ENCODE results near the gene RRP15. TPM values are rescaled to one million over a fixed set of nuclear protein-coding genes. Genes with fewer than 3 reads are reported as not detected.

The RRP15 gene
- total and polyA plus RNA-seq, 2 experiments from 2014 or later, result 19.8 to 86.5 TPM

- DNase-seq (ENCODE audit: low spot score) (peak; percentile 27), ATAC-seq (peak; percentile 72)
- H3K27ac Mint-ChIP-seq, result peak overlapping the region; percentile 96
- H3K4me2 ChIP-seq, result peak overlapping the region; percentile 84
- H2AFZ ChIP-seq, result peak overlapping the region; percentile 100
- H3K27ac ChIP-seq (ENCODE audit: low read depth), result peak overlapping the region; percentile 97
- peaks cover 12% of the 10 kb centered on the region for H3K36me3 Mint-ChIP-seq (ENCODE audit: low read depth)
- peaks cover 10% of the 10 kb centered on the region for H3K4me1 Mint-ChIP-seq
- no peaks in the 10 kb centered on the region for H3F3A ChIP-seq (replicated peaks; ENCODE audit: low read depth)
- peak overlapping the region; percentile 80 for H3K4me3 ChIP-seq
- no peaks in the 10 kb centered on the region for H3K27me3 ChIP-seq (ENCODE audit: insufficient read depth)
- H3K79me2 ChIP-seq (replicated peaks; ENCODE audit: insufficient read depth), result peaks cover 44% of the 10 kb centered on the region
- H4K20me1 ChIP-seq (replicated peaks; ENCODE audit: insufficient read depth), result peaks cover 7% of the 10 kb centered on the region; the same call in 1 of the 2 replicates
- H3K4me1 ChIP-seq (ENCODE audit: insufficient read depth), result peaks cover 9% of the 10 kb centered on the region
- peaks cover 16% of the 10 kb centered on the region for H3K9me3 Mint-ChIP-seq
- TF ChIP-seq, protein P1, sequence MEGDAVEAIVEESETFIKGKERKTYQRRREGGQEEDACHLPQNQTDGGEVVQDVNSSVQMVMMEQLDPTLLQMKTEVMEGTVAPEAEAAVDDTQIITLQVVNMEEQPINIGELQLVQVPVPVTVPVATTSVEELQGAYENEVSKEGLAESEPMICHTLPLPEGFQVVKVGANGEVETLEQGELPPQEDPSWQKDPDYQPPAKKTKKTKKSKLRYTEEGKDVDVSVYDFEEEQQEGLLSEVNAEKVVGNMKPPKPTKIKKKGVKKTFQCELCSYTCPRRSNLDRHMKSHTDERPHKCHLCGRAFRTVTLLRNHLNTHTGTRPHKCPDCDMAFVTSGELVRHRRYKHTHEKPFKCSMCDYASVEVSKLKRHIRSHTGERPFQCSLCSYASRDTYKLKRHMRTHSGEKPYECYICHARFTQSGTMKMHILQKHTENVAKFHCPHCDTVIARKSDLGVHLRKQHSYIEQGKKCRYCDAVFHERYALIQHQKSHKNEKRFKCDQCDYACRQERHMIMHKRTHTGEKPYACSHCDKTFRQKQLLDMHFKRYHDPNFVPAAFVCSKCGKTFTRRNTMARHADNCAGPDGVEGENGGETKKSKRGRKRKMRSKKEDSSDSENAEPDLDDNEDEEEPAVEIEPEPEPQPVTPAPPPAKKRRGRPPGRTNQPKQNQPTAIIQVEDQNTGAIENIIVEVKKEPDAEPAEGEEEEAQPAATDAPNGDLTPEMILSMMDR (conservative IDR thresholded peaks at IDR 0.05; ENCODE audit: low read depth in 2 of 2), result no peak
- TF ChIP-seq ZNF462 (CRISPR knock-in tag; IDR thresholded peaks at IDR 0.05) (no peak), CREB1 (CRISPR knock-in tag; IDR thresholded peaks at IDR 0.05; ENCODE audit: low read depth) (no peak), ZNF114 (CRISPR knock-in tag; IDR thresholded peaks at IDR 0.05) (no peak), EZH2phosphoT487 (IDR thresholded peaks at IDR 0.05; ENCODE audit: unreplicated experiment) (no peak), ZNF331 (CRISPR knock-in tag; IDR thresholded peaks at IDR 0.05; ENCODE audit: low read depth) (no peak), POLR2AphosphoS5 (IDR thresholded peaks at IDR 0.05; ENCODE audit: low read depth) (no peak)
- H3K4me3 Mint-ChIP-seq, result peak overlapping the region; percentile 98
- 0 out of 2 replicates have a peak, but pooled peaks cover 2% of the 10 kb centered on the region for H3K9me2 ChIP-seq (ENCODE audit: insufficient read depth)
- H3K27me3 Mint-ChIP-seq (ENCODE audit: insufficient read depth, low read depth, poor library complexity), result peaks cover 9% of the 10 kb centered on the region
- H3K36me3 ChIP-seq (ENCODE audit: insufficient read depth), result no peaks in the 10 kb centered on the region
These were observed 646 bp upstream of the RRP15 start for GRCh38 chr1:218284377-218284916.
